IMR-90 (cell line): Measurements from ENCODE around the gene SCYGR3. TPM values are rescaled to one million over a fixed set of nuclear protein-coding genes. Genes with fewer than 3 reads are reported as not detected.

Experiments used
- ATAC-seq: fragments of 200-7000 bp; cut with Tn5 transposase; 2 replicates; pipeline ENCODE4 v1.9.1; 2020; ENCODE audit warnings: low read depth, mild to moderate bottlenecking, moderate library complexity
- BruUV-seq: library from RNA; stranded (reverse); fragments of 400-500 nt; replicated peaks from 2 replicates; lab custom pipeline; 2021; lab: Mats Ljungman, UMichigan
- CTCF ChIA-PET: fragments of 300-600 bp; formaldehyde crosslinking; extraction: SDS; loops from one replicate; lab custom pipeline; 2021; ENCODE audit warnings: antibody characterized with exemption; lab: Yijun Ruan, JAX
- POLR2A ChIA-PET: fragments of 300-600 bp; sonication (Branson Sonifier 250); formaldehyde crosslinking; loops from one replicate; lab custom pipeline; 2022; ENCODE audit warnings: antibody characterized with exemption; ENCODE audit not compliant: unreplicated experiment; lab: Charles Lee
- DNase-seq: peaks from one replicate; pipeline ENCODE4 v3.0.0; 2013
- H2AFZ ChIP-seq: replicated peaks from 2 replicates; pipeline ENCODE3; 2013; ENCODE audit warnings: low read length, mild to moderate bottlenecking; ENCODE audit not compliant: poor library complexity
- H2AK5ac ChIP-seq: 2 replicates; pipeline ENCODE4 v1.6.1; 2013; ENCODE audit warnings: low read depth, low read length, inconsistent platforms
- H2AK9ac ChIP-seq: replicated peaks from 2 replicates; pipeline ENCODE3; 2013; ENCODE audit warnings: mild to moderate bottlenecking, low read depth, low read length, moderate library complexity; ENCODE audit not compliant: poor library complexity
- H2BK120ac ChIP-seq: 2 replicates; pipeline ENCODE4 v1.6.1; 2013; ENCODE audit warnings: low read depth, low read length, inconsistent platforms
- H2BK15ac ChIP-seq: 3 replicates; pipeline ENCODE4 v1.6.1; 2013; ENCODE audit warnings: low read depth, low read length, inconsistent platforms
- H2BK20ac ChIP-seq: 2 replicates; pipeline ENCODE4 v1.6.1; 2013; ENCODE audit warnings: low read depth, mild to moderate bottlenecking, inconsistent platforms, low read length, moderate library complexity
- H2BK5ac ChIP-seq: 2 replicates; pipeline ENCODE4 v1.6.1; 2013; ENCODE audit warnings: mild to moderate bottlenecking, low read depth, low read length, inconsistent platforms; ENCODE audit not compliant: poor library complexity, severe bottlenecking
- H3K14ac ChIP-seq: replicated peaks from 2 replicates; pipeline ENCODE4 v1.6.1; 2013; ENCODE audit warnings: low read depth, low read length, inconsistent platforms
- H3K18ac ChIP-seq: 2 replicates; pipeline ENCODE4 v1.6.1; 2013; ENCODE audit warnings: low read depth, low read length, control low read depth
- H3K23ac ChIP-seq: 2 replicates; pipeline ENCODE4 v1.6.1; 2013; ENCODE audit warnings: low read depth, low read length, inconsistent platforms
- H3K27ac ChIP-seq: 2 replicates; pipeline ENCODE4 v1.5.1; 2013; ENCODE audit warnings: mild to moderate bottlenecking, control low read depth, low read length; ENCODE audit not compliant: insufficient read depth
- H3K27me3 ChIP-seq: 2 replicates; pipeline ENCODE4 v1.6.1; 2013; ENCODE audit warnings: low read length; ENCODE audit not compliant: control insufficient read depth, insufficient read depth
- H3K36me3 ChIP-seq: 2 replicates; pipeline ENCODE4 v1.6.1; 2013; ENCODE audit warnings: low read length, mixed read lengths; ENCODE audit not compliant: control insufficient read depth, insufficient read depth
- H3K4ac ChIP-seq: 2 replicates; pipeline ENCODE4 v1.6.1; 2013; ENCODE audit warnings: low read depth, low read length, inconsistent platforms
- H3K4me1 ChIP-seq: 2 replicates; pipeline ENCODE4 v1.6.1; 2013; ENCODE audit warnings: low read length, mixed read lengths; ENCODE audit not compliant: control insufficient read depth, insufficient read depth
- H3K4me2 ChIP-seq: 2 replicates; pipeline ENCODE4 v1.6.1; 2013; ENCODE audit warnings: low read depth, mild to moderate bottlenecking, control low read depth, low read length, moderate library complexity
- H3K4me3 ChIP-seq: 2 replicates; pipeline ENCODE4 v1.5.1; 2013; ENCODE audit warnings: low read depth, mild to moderate bottlenecking, control low read depth, low read length, moderate library complexity; ENCODE audit not compliant: insufficient read depth
- H3K56ac ChIP-seq: 2 replicates; pipeline ENCODE4 v1.6.1; 2013; ENCODE audit warnings: low read length, inconsistent platforms; ENCODE audit not compliant: insufficient read depth; ENCODE audit errors: extremely low read depth
- H3K79me1 ChIP-seq, 2 experiments: 2 replicates each; pipeline ENCODE4 v1.6.1; 2013; ENCODE audit warnings: low read length in 2 of 2, inconsistent platforms in 1 of 2, low read depth in 1 of 2
- H3K9ac ChIP-seq: 2 replicates; pipeline ENCODE4 v1.6.1; 2013; ENCODE audit warnings: low read depth, low read length, control low read depth
- H3K9me1 ChIP-seq: 2 replicates; pipeline ENCODE4 v1.6.1; 2013; ENCODE audit warnings: low read length, inconsistent platforms; ENCODE audit not compliant: insufficient read depth
- H3K9me3 ChIP-seq: 2 replicates; pipeline ENCODE4 v1.6.1; 2013; ENCODE audit warnings: low read length; ENCODE audit not compliant: control insufficient read depth, insufficient read depth
- H4K20me1 ChIP-seq: 2 replicates; pipeline ENCODE4 v1.6.1; 2013; ENCODE audit warnings: low read length, inconsistent platforms; ENCODE audit not compliant: insufficient read depth
- H4K5ac ChIP-seq: 2 replicates; pipeline ENCODE4 v1.6.1; 2013; ENCODE audit warnings: mild to moderate bottlenecking, low read depth, low read length, control low read depth
- H4K8ac ChIP-seq, 2 experiments: 2 replicates each; pipeline ENCODE4 v1.6.1; 2013; ENCODE audit warnings: low read depth in 2 of 2, low read length in 2 of 2, control low read depth in 1 of 2, inconsistent platforms in 1 of 2
- H4K91ac ChIP-seq: 2 replicates; pipeline ENCODE4 v1.6.1; 2013; ENCODE audit warnings: low read depth, low read length, inconsistent platforms; ENCODE audit not compliant: insufficient read depth
- ELK1 ChIP-seq: fragments of 150-350 bp; IDR thresholded peaks from 2 replicates; pipeline ENCODE4 v1.6.1; 2016; ENCODE audit warnings: low read depth, mild to moderate bottlenecking, low read length, moderate library complexity, borderline replicate concordance
- WGBS, 2 experiments: methylation state at CpG; one replicate each; pipeline versions ENCODE4 v1.1.5 to v1.1.7; 2013; ENCODE audit warnings: missing lambda C conversion rate in 2 of 2; ENCODE audit not compliant: insufficient read length in 1 of 2; ENCODE audit errors: extremely low coverage in 2 of 2; 5-methylcytosine and 5-hydroxymethylcytosine counted together
- dilution Hi-C: fragments of 300-500 bp; cut with HindIII; formaldehyde crosslinking; loops from one replicate; pipeline ENCODE4 v1.14.3; 2018; ENCODE audit warnings: low sequenced_read_pairs; ENCODE audit not compliant: unreplicated experiment
- in situ Hi-C: fragments of 300-500 bp; cut with MboI; formaldehyde crosslinking; loops from 3 replicates; pipeline ENCODE4 v1.14.3; 2019; ENCODE audit warnings: low sequenced_read_pairs, inconsistent platforms, mixed read lengths
- intact Hi-C: fragments of 100-400 bp; cut with micrococcal nuclease; formaldehyde crosslinking; loops from 2 replicates; pipeline ENCODE4 v1.10.0; 2022
- polyA plus RNA-seq, 3 experiments: library from polyadenylated mRNA; depleted of rRNA; stranded (reverse); fragments of >200 nt; gene quantifications; 2 replicates each; pipeline ENCODE4 v1.2.3, GENCODE V29; 2012; ENCODE audit warnings: low replicate concordance in 1 of 3
- total RNA-seq: library from RNA; depleted of rRNA; stranded (reverse); fragments of >200 nt; gene quantifications from 2 replicates; pipeline ENCODE4 v1.2.3, GENCODE V29; 2012

Gene SCYGR3
- total and polyA plus RNA-seq, 2 of the 4 experiments (the other 2 are of a cell fraction), result not detected

GRCh38 chr2:227607941-227608340, 6.7 kb downstream of the SCYGR3 start:
- BruUV-seq, result no TSS peak
- no CpG with 5 or more reads among the region's 3 CpGs for WGBS, 2 experiments
- H2AK5ac ChIP-seq, result no peak overlapping the region
- H3K36me3 ChIP-seq, result no peaks in the 10 kb centered on the region
- no peak overlapping the region for H2AK9ac ChIP-seq
- no peaks in the 10 kb centered on the region for H3K79me1 ChIP-seq
- H3K4me3 ChIP-seq, result no peak overlapping the region
- intact Hi-C loops (no loop called here), dilution Hi-C loops (no loop called here), in situ Hi-C loops (no loop called here)
- H3K9me1 ChIP-seq, result no peaks in the 10 kb centered on the region
- H4K5ac ChIP-seq, result no peak overlapping the region
- H3K9me3 ChIP-seq, result no peaks in the 10 kb centered on the region
- no peak overlapping the region for H3K4me2 ChIP-seq
- H2BK5ac ChIP-seq, result no peak overlapping the region
- DNase-seq (peak; percentile 27), ATAC-seq (peak; percentile 40; the same call in 1 of the 2 replicates)
- H2AFZ ChIP-seq, result no peak overlapping the region
- ChIA-PET CTCF (no interaction called here), POLR2A (no interaction called here)
- peaks cover 2% of the 10 kb centered on the region for H3K27me3 ChIP-seq
- TF ChIP-seq ELK1, result no peak
- no peak overlapping the region for H3K9ac ChIP-seq
- H3K18ac ChIP-seq, result no peak overlapping the region
- H3K4me1 ChIP-seq, result no peaks in the 10 kb centered on the region
- H2BK15ac ChIP-seq, result no peak overlapping the region
- H4K91ac ChIP-seq, result no peak overlapping the region
- H2BK120ac ChIP-seq, result no peak overlapping the region
- H3K56ac ChIP-seq, result no peak overlapping the region
- H3K27ac ChIP-seq, result no peak overlapping the region
- H3K4ac ChIP-seq, result no peak overlapping the region
- no peak overlapping the region for H2BK20ac ChIP-seq
- H3K23ac ChIP-seq, result no peak overlapping the region
- no peaks in the 10 kb centered on the region for H4K20me1 ChIP-seq
- no peak overlapping the region for H4K8ac ChIP-seq
- H3K14ac ChIP-seq, result no peak overlapping the region
